Spleen (tissue), 7 donors: ENCODE measurements around the gene PSENEN.

Experiments
- CTCF ChIP-seq, 11 experiments: fragments of 200-600 bp in 7 of 11; fragments of 450-650 bp in 4 of 11; sonication (generic) in 4 of 11; IDR thresholded peaks in 8 of 11; conservative IDR thresholded peaks in 3 of 11; 1 replicate in 7 of 11; 2 replicates in 4 of 11; pipeline versions ENCODE4 v1.4.0 to v1.8.0; 2016 to 2021; ENCODE audit warnings: antibody characterized with exemption in 11 of 11, inconsistent platforms in 4 of 11, mild to moderate bottlenecking in 1 of 11
- POLR2A ChIP-seq, 3 donors: fragments of 450-650 bp; IDR thresholded peaks; one replicate each; pipeline ENCODE4 v1.5.1; 2017; ENCODE audit warnings: antibody characterized with exemption in 3 of 3, mild to moderate bottlenecking in 1 of 3
- donor health status: DM: no; HTN: no; CAD: no; lungs with moderate emphysema.
- donor health status: DM: no; HTN: no; CAD: no.
- donor health status: DM: no; HTN: no; CAD: no.

DNA sequence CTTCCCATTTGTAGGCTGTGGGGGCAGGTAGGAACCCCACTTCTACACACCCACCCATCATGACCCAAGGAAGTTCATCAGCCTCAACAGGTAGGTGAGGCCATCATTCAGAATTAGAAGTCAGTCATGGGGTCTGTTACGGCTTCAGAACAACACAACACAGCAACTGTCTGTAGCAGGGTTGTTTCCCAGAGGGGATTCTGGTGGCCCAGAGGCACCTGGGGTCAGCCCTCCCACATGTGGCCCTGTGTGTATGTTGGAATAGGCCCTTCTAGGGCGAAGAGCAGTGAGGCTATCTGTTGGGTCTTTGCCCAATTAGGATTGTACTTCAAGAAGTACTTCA is 6.6 kb upstream of the PSENEN start:
- TF ChIP-seq CTCF (IDR thresholded peaks at IDR 0.05 in 8 of 11, conservative IDR thresholded peaks at IDR 0.05 in 3 of 11) (no peak), POLR2A (IDR thresholded peaks at IDR 0.05) (no peak)
